GM08714 (cell line): ENCODE data around the gene SPATA21.
"Not testable (repeated sequence)": the region's sequence is repeated elsewhere in the genome, so short reads cannot be mapped to it uniquely, and the experiment has no call there.

ENCODE experiments used
- H3K4me3 ChIP-seq: fragments of 200-500 bp; sonication (Bioruptor generic); 2 replicates; pipeline ENCODE4 v1.5.1; 2014; ENCODE audit warnings: mild to moderate bottlenecking, low read length, inconsistent platforms
- ZNF274 ChIP-seq: IDR thresholded peaks from 2 replicates; pipeline ENCODE4 v1.6.1; 2012; ENCODE audit warnings: mild to moderate bottlenecking, low read depth, low read length

The SPATA21 gene

GRCh38 chr1:16462773-16463330 lies 25.6 kb upstream of the SPATA21 start:
- TF ChIP-seq ZNF274 = no peak
- H3K4me3 ChIP-seq = no peak overlapping the region

- no peak for TF ChIP-seq ZNF274
- no peak overlapping the region for H3K4me3 ChIP-seq
These were observed 24.5 kb upstream of the SPATA21 start for GRCh38 chr1:16461681-16462080.

- TF ChIP-seq ZNF274 = no peak
- no peak overlapping the region for H3K4me3 ChIP-seq
These were observed 22.2 kb upstream of the SPATA21 start for GRCh38 chr1:16459352-16459925.

- no peak overlapping the region for H3K4me3 ChIP-seq
- no peak for TF ChIP-seq ZNF274
These were observed 21.6 kb upstream of the SPATA21 start for GRCh38 chr1:16458831-16459230.

- H3K4me3 ChIP-seq = not testable (repeated sequence)
These were observed 18.9 kb upstream of the SPATA21 start for GRCh38 chr1:16456151-16456550.

GRCh38 chr1:16454909-16455308 lies 17.7 kb upstream of the SPATA21 start:
- not testable (repeated sequence) for H3K4me3 ChIP-seq

- no peak for TF ChIP-seq ZNF274
These were observed 14.8 kb upstream of the SPATA21 start for GRCh38 chr1:16451841-16452528.

GRCh38 chr1:16450863-16451481 lies 13.7 kb upstream of the SPATA21 start:
- no peak for TF ChIP-seq ZNF274

More at GRCh38 chr1:16451841-16452528, 14.8 kb upstream of the SPATA21 start:
- H3K4me3 ChIP-seq = no peak overlapping the region

GRCh38 chr1:16449666-16450065 lies 12.4 kb upstream of the SPATA21 start:
- TF ChIP-seq ZNF274 = no peak
- H3K4me3 ChIP-seq = no peak overlapping the region

More at GRCh38 chr1:16450863-16451481, 13.7 kb upstream of the SPATA21 start:
- no peak overlapping the region for H3K4me3 ChIP-seq

GRCh38 chr1:16449065-16449464 lies 11.8 kb upstream of the SPATA21 start:
- no peak overlapping the region for H3K4me3 ChIP-seq
- no peak for TF ChIP-seq ZNF274

- no peak overlapping the region for H3K4me3 ChIP-seq
- no peak for TF ChIP-seq ZNF274
These were observed 10.4 kb upstream of the SPATA21 start for GRCh38 chr1:16447641-16448040.

GRCh38 chr1:16446116-16446515 lies 8.9 kb upstream of the SPATA21 start:
- TF ChIP-seq ZNF274 = no peak
- no peak overlapping the region for H3K4me3 ChIP-seq

- no peak for TF ChIP-seq ZNF274
- no peak overlapping the region for H3K4me3 ChIP-seq
These were observed 7.8 kb upstream of the SPATA21 start for GRCh38 chr1:16445052-16445451.

GRCh38 chr1:16443975-16444770 lies 6.9 kb upstream of the SPATA21 start:
- no peak for TF ChIP-seq ZNF274
- no peak overlapping the region for H3K4me3 ChIP-seq
